Keratinocyte (primary cell): ENCODE results near the gene ZPR1.

ENCODE experiments used
- CTCF ChIP-seq, 3 experiments: IDR thresholded peaks in 1 of 3; conservative IDR thresholded peaks in 1 of 3; optimal IDR thresholded peaks in 1 of 3; 2 replicates in 2 of 3; 3 replicates in 1 of 3; pipeline versions ENCODE3 to v1.5.1; 2011; ENCODE audit warnings: low read length in 3 of 3, mild to moderate bottlenecking in 3 of 3, moderate library complexity in 2 of 3, control low read depth in 1 of 3, inconsistent platforms in 1 of 3; ENCODE audit not compliant: insufficient read depth in 2 of 3; ENCODE audit errors: extremely low read depth in 1 of 3
- EZH2 ChIP-seq: IDR thresholded peaks from one replicate; pipeline ENCODE4 v1.6.1; 2012; ENCODE audit warnings: inconsistent platforms, mild to moderate bottlenecking, low read length, moderate library complexity

DNA sequence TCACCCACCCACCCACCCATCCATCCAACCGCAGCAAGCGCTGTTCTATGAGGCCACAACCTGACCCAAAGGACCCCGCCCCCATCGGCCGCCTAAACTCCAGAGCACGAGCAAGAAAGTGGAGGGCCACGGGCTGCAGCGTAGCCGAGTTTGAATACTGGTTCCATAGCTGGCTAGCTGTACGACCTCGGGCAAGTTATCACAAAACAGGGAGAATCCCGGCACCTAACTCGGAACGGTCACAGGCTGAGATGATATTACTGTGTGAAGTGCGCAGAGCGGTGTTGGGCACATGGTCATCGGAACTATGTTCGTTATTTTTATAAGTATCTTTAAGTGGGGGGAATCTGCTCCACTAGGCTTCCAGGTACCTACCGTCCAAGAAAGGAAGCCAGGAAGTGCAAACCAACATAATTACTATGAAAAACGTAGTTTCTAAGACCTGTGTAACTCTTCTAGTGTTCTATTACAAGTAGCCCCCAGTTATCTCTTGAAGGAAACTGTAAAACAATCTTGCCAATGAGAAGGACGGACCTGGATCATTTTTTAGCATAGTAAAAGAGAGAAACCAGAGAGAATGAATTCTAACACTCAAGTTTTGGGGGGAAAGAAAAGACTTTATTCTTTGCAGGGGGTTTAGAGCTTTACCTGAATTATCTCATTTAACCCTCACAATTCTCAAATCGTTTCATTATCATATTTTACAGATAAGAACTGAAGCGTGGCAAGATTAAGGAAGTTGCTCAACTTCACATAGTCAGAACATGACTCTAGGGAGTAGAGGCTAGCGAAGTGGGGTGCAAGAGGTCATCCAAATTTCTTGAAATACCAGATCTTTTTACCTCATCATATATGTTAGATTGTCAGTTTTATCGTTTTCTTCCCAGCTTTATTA lies 14.4 kb downstream of the ZPR1 start:
- no peak for TF ChIP-seq CTCF (optimal IDR thresholded peaks at IDR 0.05 in 1 of 3, IDR thresholded peaks at IDR 0.05 in 1 of 3, conservative IDR thresholded peaks at IDR 0.05 in 1 of 3; ENCODE audit: extremely low read depth in 1 of 3, insufficient read depth in 2 of 3, low read length in 3 of 3)
- TF ChIP-seq EZH2 = no peak
